Mucosa of rectum (tissue), 2 donors: Measurements from ENCODE around the gene PROSER3.

ENCODE experiments used
- H3K27ac ChIP-seq, 2 donors: one replicate each; pipeline ENCODE4 v1.7.0; 2013; ENCODE audit warnings: inconsistent platforms in 2 of 2, low read depth in 2 of 2, low read length in 2 of 2
- H3K27me3 ChIP-seq, 2 donors: one replicate each; pipeline ENCODE4 v1.7.0; 2013; ENCODE audit warnings: low read length in 2 of 2; ENCODE audit not compliant: control insufficient read depth in 2 of 2, insufficient read depth in 2 of 2
- H3K36me3 ChIP-seq, 2 donors: one replicate each; pipeline ENCODE4 v1.7.0; 2013; ENCODE audit warnings: low read length in 2 of 2; ENCODE audit not compliant: control insufficient read depth in 2 of 2, insufficient read depth in 2 of 2
- H3K4me1 ChIP-seq, 2 donors: one replicate each; pipeline ENCODE4 v1.7.0; 2013; ENCODE audit warnings: low read length in 2 of 2, mild to moderate bottlenecking in 1 of 2; ENCODE audit not compliant: control insufficient read depth in 2 of 2, insufficient read depth in 2 of 2
- H3K4me3 ChIP-seq, 2 donors: one replicate each; pipeline ENCODE4 v1.7.0; 2013; ENCODE audit warnings: low read length in 2 of 2
- H3K9ac ChIP-seq, 2 donors: one replicate each; pipeline ENCODE4 v1.7.0; 2013; ENCODE audit warnings: low read length in 2 of 2, low read depth in 1 of 2, mild to moderate bottlenecking in 1 of 2
- H3K9me3 ChIP-seq, 2 donors: one replicate each; pipeline ENCODE4 v1.7.0; 2013; ENCODE audit warnings: low read length in 2 of 2; ENCODE audit not compliant: control insufficient read depth in 2 of 2
- donor health status: healthy.
- donor health status: Normal muscosa, but diverticular disease.

The PROSER3 gene

DNA sequence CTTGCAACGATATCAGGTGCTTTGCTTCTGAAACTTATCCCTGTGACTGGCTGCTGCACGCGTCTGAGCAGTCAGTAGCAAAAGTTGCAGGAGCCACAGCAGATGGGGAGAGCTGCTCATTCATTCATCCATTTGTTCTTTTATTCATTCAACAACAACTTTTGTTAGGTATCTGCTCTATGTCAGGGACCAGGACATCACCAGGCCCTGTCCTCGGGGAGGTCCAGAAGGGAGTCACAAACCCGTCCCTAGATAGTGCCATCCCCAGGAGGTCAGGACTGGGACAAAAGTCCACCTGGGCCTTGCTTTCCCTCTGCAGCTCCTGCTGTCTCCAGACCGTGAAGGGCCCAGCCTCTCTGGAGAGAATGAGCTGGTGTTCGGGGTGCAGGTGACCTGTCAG, 20.0 kb downstream of the PROSER3 start:
- no peak overlapping the region for H3K4me3 ChIP-seq
- H3K27me3 ChIP-seq = no peaks in the 10 kb centered on the region
- peaks cover 3 to 4% of the 10 kb centered on the region in 2 donors for H3K36me3 ChIP-seq
- H3K9me3 ChIP-seq = no peaks in the 10 kb centered on the region
- no peak overlapping the region for H3K27ac ChIP-seq
- peaks cover 4 to 7% of the 10 kb centered on the region in 2 donors for H3K4me1 ChIP-seq
- no peak overlapping the region for H3K9ac ChIP-seq

GRCh38 chr19:35779033-35779432, 21.1 kb downstream of the PROSER3 start:
- peaks cover 4 to 7% of the 10 kb centered on the region in 2 donors for H3K4me1 ChIP-seq
- H3K9ac ChIP-seq = no peak overlapping the region
- H3K4me3 ChIP-seq = no peak overlapping the region
- no peaks in the 10 kb centered on the region for H3K27me3 ChIP-seq
- peaks cover 3 to 4% of the 10 kb centered on the region in 2 donors for H3K36me3 ChIP-seq
- no peak overlapping the region for H3K27ac ChIP-seq
- H3K9me3 ChIP-seq = no peaks in the 10 kb centered on the region

DNA sequence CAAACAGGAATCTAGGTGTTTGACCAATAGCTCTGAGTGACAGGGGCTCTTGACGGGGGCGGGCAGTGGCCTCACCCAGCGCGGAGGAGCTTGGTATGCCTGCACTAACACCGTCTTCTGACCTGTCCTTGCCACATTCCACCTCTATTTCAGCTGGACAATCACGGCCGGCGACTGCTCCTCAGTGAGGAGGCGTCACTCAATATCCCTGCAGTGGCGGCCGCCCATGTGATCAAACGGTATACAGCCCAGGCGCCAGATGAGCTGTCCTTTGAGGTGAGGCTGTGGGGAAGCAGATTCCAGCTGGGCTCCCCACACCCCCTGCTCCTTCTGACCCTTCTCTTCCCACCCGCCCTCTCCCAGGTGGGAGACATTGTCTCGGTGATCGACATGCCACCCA, 22.1 kb downstream of the PROSER3 start:
- Histone ChIP-seq H3K4me1 (peaks cover 0 to 3% of the 10 kb centered on the region in 2 donors), H3K36me3 (peaks cover 3 to 4% of the 10 kb centered on the region in 2 donors), H3K9ac (no peak overlapping the region), H3K27ac (no peak overlapping the region), H3K27me3 (no peaks in the 10 kb centered on the region), H3K9me3 (no peaks in the 10 kb centered on the region), H3K4me3 (no peak overlapping the region)

- no peak overlapping the region for H3K4me3 ChIP-seq
- H3K27ac ChIP-seq = no peak overlapping the region
- no peaks in the 10 kb centered on the region for H3K9me3 ChIP-seq
- no peak overlapping the region for H3K9ac ChIP-seq
- peaks cover 0 to 2% of the 10 kb centered on the region in 2 donors for H3K4me1 ChIP-seq
- peaks cover 3 to 4% of the 10 kb centered on the region in 2 donors for H3K36me3 ChIP-seq
- H3K27me3 ChIP-seq = no peaks in the 10 kb centered on the region
These were observed 22.7 kb downstream of the PROSER3 start for GRCh38 chr19:35780717-35781116.

DNA sequence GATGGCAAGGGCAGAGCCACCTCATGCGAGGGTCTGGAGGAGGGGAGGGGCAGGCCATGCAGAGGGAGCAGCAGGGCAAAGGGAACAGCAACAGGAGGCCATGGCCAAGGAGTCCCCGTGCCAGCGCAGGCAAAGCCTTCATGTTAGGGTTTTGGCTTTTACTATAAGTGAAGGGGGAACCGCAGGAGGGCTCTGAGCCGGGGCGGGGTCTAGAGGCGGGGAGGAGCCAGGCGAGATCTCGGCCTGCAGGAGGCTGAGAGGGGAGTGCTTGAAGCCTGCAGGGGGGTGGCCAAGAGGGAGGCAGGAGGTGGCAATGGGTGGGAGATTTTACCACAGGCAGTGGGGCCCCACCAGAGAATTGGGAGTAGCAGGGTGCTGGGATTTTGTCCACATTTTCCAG, 23.7 kb downstream of the PROSER3 start:
- no peak overlapping the region for H3K9ac ChIP-seq
- H3K27me3 ChIP-seq = no peaks in the 10 kb centered on the region
- H3K27ac ChIP-seq = no peak overlapping the region
- no peak overlapping the region for H3K4me3 ChIP-seq
- H3K4me1 ChIP-seq = no peaks in the 10 kb centered on the region
- H3K9me3 ChIP-seq = no peaks in the 10 kb centered on the region
- H3K36me3 ChIP-seq = peaks cover 3 to 4% of the 10 kb centered on the region in 2 donors

GRCh38 chr19:35782589-35782988, 24.6 kb downstream of the PROSER3 start:
- Histone ChIP-seq H3K4me1 (no peaks in the 10 kb centered on the region), H3K9me3 (no peaks in the 10 kb centered on the region), H3K27ac (no peak overlapping the region), H3K36me3 (peaks cover 3 to 4% of the 10 kb centered on the region in 2 donors), H3K4me3 (no peak overlapping the region), H3K9ac (no peak overlapping the region), H3K27me3 (no peaks in the 10 kb centered on the region)

DNA sequence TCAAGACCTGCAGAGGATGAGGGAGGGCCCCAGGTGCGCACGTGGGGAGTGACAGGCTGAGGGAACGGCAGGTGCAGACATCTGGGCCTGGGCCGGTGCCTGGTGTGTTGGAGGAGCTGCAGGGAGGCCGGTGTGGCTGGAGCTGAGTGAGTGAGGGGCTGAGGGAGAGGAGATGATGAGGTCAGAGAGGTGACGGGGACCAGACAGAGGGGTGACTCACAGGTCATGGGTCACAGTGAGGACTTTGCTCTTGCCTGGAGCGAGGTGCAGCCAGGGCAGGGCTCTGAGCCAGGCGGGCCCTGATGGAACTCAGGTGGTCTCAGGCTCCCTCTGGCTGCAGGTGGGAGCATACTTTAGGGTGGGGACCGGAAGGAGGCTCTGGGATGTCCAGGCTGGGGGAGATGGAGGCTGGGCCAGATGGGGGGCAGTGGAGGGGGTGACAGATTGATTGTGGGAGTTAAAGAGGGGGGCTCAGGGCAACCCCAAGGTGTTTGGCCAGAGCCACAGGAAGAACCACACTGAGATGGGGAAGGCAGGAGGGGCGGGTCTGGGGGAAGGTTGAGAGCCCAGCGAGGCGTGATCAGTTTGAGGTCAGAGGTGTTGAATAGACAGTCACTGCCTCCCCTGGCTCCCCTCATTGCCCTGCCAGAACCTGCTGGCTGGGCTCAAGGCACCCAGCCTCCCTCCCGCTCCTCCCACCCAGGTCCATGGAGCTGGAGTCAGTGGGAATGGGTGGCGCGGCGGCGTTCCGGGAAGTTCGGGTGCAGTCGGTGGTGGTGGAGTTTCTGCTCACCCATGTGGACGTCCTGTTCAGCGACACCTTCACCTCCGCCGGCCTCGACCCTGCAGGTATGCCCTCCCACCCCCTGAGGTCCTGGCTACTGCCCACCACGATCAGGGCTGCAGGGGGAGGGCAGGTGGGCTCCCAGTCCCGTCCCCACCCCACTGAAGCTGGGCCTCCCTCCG, 25.8 kb downstream of the PROSER3 start:
- no peak overlapping the region for H3K4me3 ChIP-seq
- H3K27ac ChIP-seq = no peak overlapping the region
- H3K4me1 ChIP-seq = no peaks in the 10 kb centered on the region
- no peak overlapping the region for H3K9ac ChIP-seq
- no peaks in the 10 kb centered on the region for H3K9me3 ChIP-seq
- H3K36me3 ChIP-seq = peaks cover 2 to 3% of the 10 kb centered on the region in 2 donors
- no peaks in the 10 kb centered on the region for H3K27me3 ChIP-seq

DNA sequence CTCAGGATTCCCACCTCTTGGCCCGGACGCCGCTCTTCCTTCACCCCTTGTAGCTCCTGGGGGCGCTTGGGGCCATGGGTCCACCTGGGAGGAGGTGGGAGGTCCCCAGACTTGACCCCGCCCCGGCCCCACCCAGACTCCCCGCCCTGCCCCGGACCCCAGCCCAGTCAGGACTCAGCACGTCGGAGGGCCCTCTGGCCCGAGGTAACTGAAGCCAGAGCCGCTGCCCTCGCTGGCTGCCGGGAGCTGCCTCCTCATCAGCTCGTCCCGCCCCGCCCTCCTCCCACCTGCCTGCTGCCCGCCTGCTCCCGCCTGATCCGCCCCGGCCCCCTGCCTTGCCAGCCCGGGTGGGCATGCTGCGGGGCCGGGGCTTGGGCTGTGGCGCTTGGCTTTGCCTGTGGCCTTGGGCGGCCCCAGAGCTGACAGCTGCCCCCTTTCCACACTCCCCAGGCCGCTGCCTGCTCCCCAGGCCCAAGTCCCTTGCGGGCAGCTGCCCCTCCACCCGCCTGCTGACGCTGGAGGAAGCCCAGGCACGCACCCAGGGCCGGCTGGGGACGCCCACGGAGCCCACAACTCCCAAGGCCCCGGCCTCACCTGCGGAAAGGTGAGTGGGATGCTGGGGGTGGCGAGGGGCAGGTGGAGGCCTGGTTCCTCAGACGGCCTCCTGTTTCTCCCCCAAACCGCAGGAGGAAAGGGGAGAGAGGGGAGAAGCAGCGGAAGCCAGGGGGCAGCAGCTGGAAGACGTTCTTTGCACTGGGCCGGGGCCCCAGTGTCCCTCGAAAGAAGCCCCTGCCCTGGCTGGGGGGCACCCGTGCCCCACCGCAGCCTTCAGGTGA, 26.7 kb downstream of the PROSER3 start:
- Histone ChIP-seq H3K27ac (no peak overlapping the region), H3K36me3 (peaks cover 0 to 3% of the 10 kb centered on the region in 2 donors), H3K9ac (no peak overlapping the region), H3K4me3 (no peak overlapping the region), H3K9me3 (no peaks in the 10 kb centered on the region), H3K4me1 (no peaks in the 10 kb centered on the region), H3K27me3 (no peaks in the 10 kb centered on the region)

- no peak overlapping the region for H3K4me3 ChIP-seq
- H3K9ac ChIP-seq = no peak overlapping the region
- no peaks in the 10 kb centered on the region for H3K27me3 ChIP-seq
- no peaks in the 10 kb centered on the region for H3K4me1 ChIP-seq
- H3K27ac ChIP-seq = no peak overlapping the region
- H3K36me3 ChIP-seq = peaks cover 0 to 3% of the 10 kb centered on the region in 2 donors
- H3K9me3 ChIP-seq = no peaks in the 10 kb centered on the region
These were observed 27.3 kb downstream of the PROSER3 start for GRCh38 chr19:35785339-35785627.
